Femur (tissue), 1 donor: ENCODE results near the gene CES5A.
"Not testable (repeated sequence)": the region's sequence is repeated elsewhere in the genome, so short reads cannot be mapped to it uniquely, and the experiment has no call there.

ENCODE experiments used
- DNase-seq: peaks from one replicate; pipeline ENCODE4 v3.0.0-alpha.2; 2017

The CES5A gene

GRCh38 chr16:55875273-55875672 is at the start of gene CES5A:
Gene CES5A, minus strand, starts transcription at chr16:55875373. Its CDS starts 152 bp downstream, at chr16:55875221.
- DNase-seq = no peak

GRCh38 chr16:55922662-55923061 is 47.5 kb upstream of the CES5A start:
- no peak for DNase-seq

GRCh38 chr16:55917373-55918160 is 42.4 kb upstream of the CES5A start:
- no peak for DNase-seq

GRCh38 chr16:55915096-55915827 is 40.1 kb upstream of the CES5A start:
- no peak for DNase-seq

- DNase-seq = no peak
These were observed 39.2 kb upstream of the CES5A start for GRCh38 chr16:55914383-55914782.

- DNase-seq = no peak
These were observed 38.5 kb upstream of the CES5A start for GRCh38 chr16:55913716-55914115.

GRCh38 chr16:55913121-55913520 is 37.9 kb upstream of the CES5A start:
- not testable (repeated sequence) for DNase-seq

- DNase-seq = peak; percentile 29
These were observed 36.8 kb upstream of the CES5A start for GRCh38 chr16:55912022-55912421.

- no peak for DNase-seq
These were observed 36.4 kb upstream of the CES5A start for GRCh38 chr16:55911616-55912015.

GRCh38 chr16:55909876-55910275 is 34.7 kb upstream of the CES5A start:
- no peak for DNase-seq

GRCh38 chr16:55908641-55909040 is 33.5 kb upstream of the CES5A start:
- no peak for DNase-seq

GRCh38 chr16:55907661-55908060 is 32.5 kb upstream of the CES5A start:
- no peak for DNase-seq

GRCh38 chr16:55906123-55906522 is 30.9 kb upstream of the CES5A start:
- no peak for DNase-seq

GRCh38 chr16:55905651-55906050 is 30.5 kb upstream of the CES5A start:
- DNase-seq = no peak

- DNase-seq = no peak
These were observed 26.5 kb upstream of the CES5A start for GRCh38 chr16:55901566-55902217.

GRCh38 chr16:55900616-55901393 is 25.6 kb upstream of the CES5A start:
- no peak for DNase-seq

- DNase-seq = no peak
These were observed 24.7 kb upstream of the CES5A start for GRCh38 chr16:55899857-55900256.

- DNase-seq = no peak
These were observed 23.4 kb upstream of the CES5A start for GRCh38 chr16:55898592-55898991.

GRCh38 chr16:55892821-55893220 is 17.6 kb upstream of the CES5A start:
- DNase-seq = no peak

GRCh38 chr16:55889518-55889917 is 14.3 kb upstream of the CES5A start:
- DNase-seq = no peak

GRCh38 chr16:55888546-55888945 is 13.4 kb upstream of the CES5A start:
- DNase-seq = no peak

- DNase-seq = no peak
These were observed 1.7 kb upstream of the CES5A start for GRCh38 chr16:55876854-55877253.

- no peak for DNase-seq
These were observed 2.1 kb downstream of the CES5A start for GRCh38 chr16:55873122-55873521.
